K562 (cell line): Measurements from ENCODE around the gene LBR. TPM values are rescaled to one million over a fixed set of nuclear protein-coding genes. Genes with fewer than 3 reads are reported as not detected.

Experiments
- DPF2 ChIP-seq: fragments of 450-650 bp; IDR thresholded peaks from 2 replicates; pipeline ENCODE4 v1.6.1; 2016
- HDAC2 ChIP-seq: fragments of 450-650 bp; IDR thresholded peaks from 2 replicates; pipeline ENCODE4 v1.6.1; 2016; ENCODE audit warnings: mild to moderate bottlenecking
- HLTF ChIP-seq: fragments of 450-650 bp; IDR thresholded peaks from 2 replicates; pipeline ENCODE4 v1.6.1; 2016
- POLR2A ChIP-seq: fragments of 450-650 bp; conservative IDR thresholded peaks from 2 replicates; pipeline ENCODE4 v1.6.1; 2016
- SRSF7 ChIP-seq: fragments of 200-400 bp; formaldehyde crosslinking; optimal IDR thresholded peaks from 2 replicates; pipeline ENCODE3; 2017; ENCODE audit warnings: mild to moderate bottlenecking, low read depth, low read length
- TEAD2 ChIP-seq: fragments of 450-650 bp; IDR thresholded peaks from 2 replicates; pipeline ENCODE4 v1.6.1; 2016; ENCODE audit warnings: missing genetic modification characterization, control low read depth, missing compliant biosample characterization
- XRCC5 ChIP-seq: fragments of 200-400 bp; formaldehyde crosslinking; IDR thresholded peaks from 2 replicates; pipeline ENCODE4 v1.6.1; 2017; ENCODE audit warnings: low read depth, mild to moderate bottlenecking, low read length
- YY1 ChIP-seq, 3 experiments: IDR thresholded peaks; 2 replicates each; pipeline ENCODE4 v1.6.1; 2011; ENCODE audit warnings: low read length in 2 of 3, mild to moderate bottlenecking in 2 of 3, moderate library complexity in 2 of 3, borderline replicate concordance in 1 of 3, control low read depth in 1 of 3, low read depth in 1 of 3; ENCODE audit not compliant: insufficient read depth in 3 of 3, insufficient replicate concordance in 2 of 3, control insufficient read depth in 1 of 3, insufficient read length in 1 of 3; ENCODE audit errors: extremely low read depth in 1 of 3
- ZBTB7A ChIP-seq: IDR thresholded peaks from 2 replicates; pipeline ENCODE4 v1.6.1; 2011; ENCODE audit warnings: low read depth, mild to moderate bottlenecking, low read length, moderate library complexity, borderline replicate concordance; ENCODE audit not compliant: control insufficient read depth
- ZC3H11A ChIP-seq: IDR thresholded peaks from 2 replicates; pipeline ENCODE4 v1.6.1; 2012; ENCODE audit warnings: low read depth, low read length, improper control_type of control experiment
- ZFP1 ChIP-seq: fragments of 450-650 bp; formaldehyde crosslinking; IDR thresholded peaks from 2 replicates; pipeline ENCODE4 v1.4.0; 2020; ENCODE audit warnings: mild to moderate bottlenecking, mixed read lengths
- ZNF282 ChIP-seq: sonication (generic); formaldehyde crosslinking; IDR thresholded peaks from 2 replicates; pipeline ENCODE4 v1.8.1; 2023; ENCODE audit warnings: missing genetic modification reagents
- ZNF717 ChIP-seq: fragments of 250-450 bp; sonication (Bioruptor Pico); IDR thresholded peaks from 2 replicates; pipeline ENCODE4 v1.5.0; 2021
- polyA plus RNA-seq, 8 experiments: library from polyadenylated mRNA; depleted of rRNA in 4 of 8; stranded (reverse) in 5 of 8; unstranded in 3 of 8; fragments of >200 nt; fragmentation: Nextera tagmentation in 2 of 8; fragmentation: Illumina TruSeq in 1 of 8; extraction: Ambion mirVana in 2 of 8; extraction: Trizol in 1 of 8; gene quantifications; 2 replicates each; pipeline versions ENCODE4 v1.2.1 to v1.2.3, GENCODE V29; 2011 to 2014; ENCODE audit warnings: inconsistent platforms in 1 of 8, missing spikeins in 1 of 8
- total RNA-seq, 7 experiments: library from RNA; depleted of rRNA in 6 of 7; stranded (reverse); fragments of >200 nt in 6 of 7; fragmentation: Illumina TruSeq in 2 of 7; extraction: Trizol in 2 of 7; gene quantifications; 2 replicates each; pipeline versions ENCODE4 v1.2.1 to v1.2.3, GENCODE V29; 2011 to 2021; ENCODE audit warnings: low replicate concordance in 1 of 7
- TF ChIP-seq, protein P1 (sequence below): fragments of 450-650 bp; IDR thresholded peaks from 2 replicates; pipeline ENCODE4 v1.6.1; 2016; ENCODE audit warnings: mild to moderate bottlenecking
- TF ChIP-seq, protein P2 (sequence below): sonication (generic); formaldehyde crosslinking; IDR thresholded peaks from 2 replicates; pipeline ENCODE4 v1.8.1; 2023; ENCODE audit warnings: mild to moderate bottlenecking, missing genetic modification reagents, moderate library complexity
- TF ChIP-seq, protein P3 (sequence below): fragments of 450-650 bp; IDR thresholded peaks from 2 replicates; pipeline ENCODE4 v1.6.1; 2017; ENCODE audit warnings: mild to moderate bottlenecking, moderate library complexity
- TF ChIP-seq, protein P4 (sequence below): sonication (generic); formaldehyde crosslinking; IDR thresholded peaks from 2 replicates; pipeline ENCODE4 v1.8.1; 2023; ENCODE audit warnings: missing genetic modification reagents, mild to moderate bottlenecking, borderline replicate concordance

The LBR gene
- total and polyA plus RNA-seq, 9 of the 15 experiments (the other 6 are each of a cell fraction or from before 2014, with no cell fraction given) = 102 to 229 (median 197) TPM

DNA sequence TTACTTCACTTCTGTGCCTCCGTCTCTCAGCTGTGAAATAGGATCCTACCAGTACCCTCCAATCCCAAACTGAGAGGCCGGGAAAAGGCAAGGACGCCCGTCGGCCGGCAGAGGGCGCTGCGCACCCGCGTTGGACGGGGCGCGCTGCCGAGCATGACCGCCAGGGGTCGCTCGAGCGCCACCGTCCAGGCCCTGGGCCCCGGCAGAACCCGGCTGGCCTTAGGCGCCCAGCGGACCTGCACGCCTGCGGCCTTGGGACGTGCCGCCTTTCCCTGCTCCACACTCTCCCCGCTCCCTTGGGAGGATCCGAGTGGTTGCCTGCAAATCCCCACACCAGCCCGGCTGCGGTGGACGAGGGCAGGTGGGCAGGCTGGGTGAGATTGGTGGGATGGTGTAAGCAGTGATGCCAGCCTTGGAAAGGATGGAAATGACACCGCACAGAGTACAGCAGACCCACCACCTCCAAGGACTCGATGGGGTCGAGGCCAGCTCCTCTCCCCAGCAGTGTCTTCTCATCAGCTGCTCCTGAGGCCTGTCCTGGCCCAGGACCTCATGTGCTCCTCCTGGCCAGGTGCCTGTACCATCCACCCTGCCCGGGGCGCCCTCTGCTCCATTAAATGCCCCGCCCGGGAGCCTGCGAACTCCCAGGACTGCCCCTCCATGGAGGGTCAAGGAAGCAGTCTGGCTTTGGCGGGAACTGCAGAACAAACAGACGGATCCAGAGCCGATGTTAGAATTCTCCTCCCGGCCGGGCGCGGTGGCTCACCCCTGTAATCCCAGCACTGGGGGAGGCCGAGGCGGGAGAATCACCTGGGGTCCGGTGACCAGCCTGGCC, 47.4 kb upstream of the LBR start (continued):
- TF ChIP-seq, protein P1, sequence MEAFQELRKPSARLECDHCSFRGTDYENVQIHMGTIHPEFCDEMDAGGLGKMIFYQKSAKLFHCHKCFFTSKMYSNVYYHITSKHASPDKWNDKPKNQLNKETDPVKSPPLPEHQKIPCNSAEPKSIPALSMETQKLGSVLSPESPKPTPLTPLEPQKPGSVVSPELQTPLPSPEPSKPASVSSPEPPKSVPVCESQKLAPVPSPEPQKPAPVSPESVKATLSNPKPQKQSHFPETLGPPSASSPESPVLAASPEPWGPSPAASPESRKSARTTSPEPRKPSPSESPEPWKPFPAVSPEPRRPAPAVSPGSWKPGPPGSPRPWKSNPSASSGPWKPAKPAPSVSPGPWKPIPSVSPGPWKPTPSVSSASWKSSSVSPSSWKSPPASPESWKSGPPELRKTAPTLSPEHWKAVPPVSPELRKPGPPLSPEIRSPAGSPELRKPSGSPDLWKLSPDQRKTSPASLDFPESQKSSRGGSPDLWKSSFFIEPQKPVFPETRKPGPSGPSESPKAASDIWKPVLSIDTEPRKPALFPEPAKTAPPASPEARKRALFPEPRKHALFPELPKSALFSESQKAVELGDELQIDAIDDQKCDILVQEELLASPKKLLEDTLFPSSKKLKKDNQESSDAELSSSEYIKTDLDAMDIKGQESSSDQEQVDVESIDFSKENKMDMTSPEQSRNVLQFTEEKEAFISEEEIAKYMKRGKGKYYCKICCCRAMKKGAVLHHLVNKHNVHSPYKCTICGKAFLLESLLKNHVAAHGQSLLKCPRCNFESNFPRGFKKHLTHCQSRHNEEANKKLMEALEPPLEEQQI = no peak
- TF ChIP-seq HLTF = no peak
- no peak for TF ChIP-seq ZFP1 (CRISPR knock-in tag)
- TF ChIP-seq, protein P2, sequence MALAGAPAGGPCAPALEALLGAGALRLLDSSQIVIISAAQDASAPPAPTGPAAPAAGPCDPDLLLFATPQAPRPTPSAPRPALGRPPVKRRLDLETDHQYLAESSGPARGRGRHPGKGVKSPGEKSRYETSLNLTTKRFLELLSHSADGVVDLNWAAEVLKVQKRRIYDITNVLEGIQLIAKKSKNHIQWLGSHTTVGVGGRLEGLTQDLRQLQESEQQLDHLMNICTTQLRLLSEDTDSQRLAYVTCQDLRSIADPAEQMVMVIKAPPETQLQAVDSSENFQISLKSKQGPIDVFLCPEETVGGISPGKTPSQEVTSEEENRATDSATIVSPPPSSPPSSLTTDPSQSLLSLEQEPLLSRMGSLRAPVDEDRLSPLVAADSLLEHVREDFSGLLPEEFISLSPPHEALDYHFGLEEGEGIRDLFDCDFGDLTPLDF (CRISPR knock-in tag) = peak; percentile 84
- peak; percentile 96 for TF ChIP-seq XRCC5
- TF ChIP-seq ZNF282 (CRISPR knock-in tag) = no peak
- TF ChIP-seq, protein P3, sequence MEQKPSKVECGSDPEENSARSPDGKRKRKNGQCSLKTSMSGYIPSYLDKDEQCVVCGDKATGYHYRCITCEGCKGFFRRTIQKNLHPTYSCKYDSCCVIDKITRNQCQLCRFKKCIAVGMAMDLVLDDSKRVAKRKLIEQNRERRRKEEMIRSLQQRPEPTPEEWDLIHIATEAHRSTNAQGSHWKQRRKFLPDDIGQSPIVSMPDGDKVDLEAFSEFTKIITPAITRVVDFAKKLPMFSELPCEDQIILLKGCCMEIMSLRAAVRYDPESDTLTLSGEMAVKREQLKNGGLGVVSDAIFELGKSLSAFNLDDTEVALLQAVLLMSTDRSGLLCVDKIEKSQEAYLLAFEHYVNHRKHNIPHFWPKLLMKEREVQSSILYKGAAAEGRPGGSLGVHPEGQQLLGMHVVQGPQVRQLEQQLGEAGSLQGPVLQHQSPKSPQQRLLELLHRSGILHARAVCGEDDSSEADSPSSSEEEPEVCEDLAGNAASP = no peak
- TF ChIP-seq ZBTB7A = no peak; the same call in 1 of the 2 replicates
- no peak for TF ChIP-seq TEAD2
- TF ChIP-seq HDAC2 = no peak
- no peak for TF ChIP-seq ZNF717 (CRISPR knock-in tag)
- no peak for TF ChIP-seq POLR2A
- TF ChIP-seq ZC3H11A = no peak
- TF ChIP-seq DPF2 = no peak
- no peak for TF ChIP-seq SRSF7
- peak in 2 of 3 experiments; percentile 52 to 84 for TF ChIP-seq YY1 (IDR thresholded peaks at IDR 0.05; ENCODE audit: borderline replicate concordance in 1 of 3, control insufficient read depth in 1 of 3, extremely low read depth in 1 of 3, insufficient read depth in 3 of 3, insufficient read length in 1 of 3, insufficient replicate concordance in 2 of 3, low read depth in 1 of 3, low read length in 2 of 3)
- TF ChIP-seq, protein P4, sequence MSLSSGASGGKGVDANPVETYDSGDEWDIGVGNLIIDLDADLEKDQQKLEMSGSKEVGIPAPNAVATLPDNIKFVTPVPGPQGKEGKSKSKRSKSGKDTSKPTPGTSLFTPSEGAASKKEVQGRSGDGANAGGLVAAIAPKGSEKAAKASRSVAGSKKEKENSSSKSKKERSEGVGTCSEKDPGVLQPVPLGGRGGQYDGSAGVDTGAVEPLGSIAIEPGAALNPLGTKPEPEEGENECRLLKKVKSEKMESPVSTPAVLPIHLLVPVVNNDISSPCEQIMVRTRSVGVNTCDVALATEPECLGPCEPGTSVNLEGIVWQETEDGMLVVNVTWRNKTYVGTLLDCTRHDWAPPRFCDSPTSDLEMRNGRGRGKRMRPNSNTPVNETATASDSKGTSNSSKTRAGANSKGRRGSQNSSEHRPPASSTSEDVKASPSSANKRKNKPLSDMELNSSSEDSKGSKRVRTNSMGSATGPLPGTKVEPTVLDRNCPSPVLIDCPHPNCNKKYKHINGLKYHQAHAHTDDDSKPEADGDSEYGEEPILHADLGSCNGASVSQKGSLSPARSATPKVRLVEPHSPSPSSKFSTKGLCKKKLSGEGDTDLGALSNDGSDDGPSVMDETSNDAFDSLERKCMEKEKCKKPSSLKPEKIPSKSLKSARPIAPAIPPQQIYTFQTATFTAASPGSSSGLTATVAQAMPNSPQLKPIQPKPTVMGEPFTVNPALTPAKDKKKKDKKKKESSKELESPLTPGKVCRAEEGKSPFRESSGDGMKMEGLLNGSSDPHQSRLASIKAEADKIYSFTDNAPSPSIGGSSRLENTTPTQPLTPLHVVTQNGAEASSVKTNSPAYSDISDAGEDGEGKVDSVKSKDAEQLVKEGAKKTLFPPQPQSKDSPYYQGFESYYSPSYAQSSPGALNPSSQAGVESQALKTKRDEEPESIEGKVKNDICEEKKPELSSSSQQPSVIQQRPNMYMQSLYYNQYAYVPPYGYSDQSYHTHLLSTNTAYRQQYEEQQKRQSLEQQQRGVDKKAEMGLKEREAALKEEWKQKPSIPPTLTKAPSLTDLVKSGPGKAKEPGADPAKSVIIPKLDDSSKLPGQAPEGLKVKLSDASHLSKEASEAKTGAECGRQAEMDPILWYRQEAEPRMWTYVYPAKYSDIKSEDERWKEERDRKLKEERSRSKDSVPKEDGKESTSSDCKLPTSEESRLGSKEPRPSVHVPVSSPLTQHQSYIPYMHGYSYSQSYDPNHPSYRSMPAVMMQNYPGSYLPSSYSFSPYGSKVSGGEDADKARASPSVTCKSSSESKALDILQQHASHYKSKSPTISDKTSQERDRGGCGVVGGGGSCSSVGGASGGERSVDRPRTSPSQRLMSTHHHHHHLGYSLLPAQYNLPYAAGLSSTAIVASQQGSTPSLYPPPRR = no peak
